HG02610 (cell line): ENCODE data around the gene RPS6KB1.
"Not testable (repeated sequence)": the region's sequence is repeated elsewhere in the genome, so short reads cannot be mapped to it uniquely, and the experiment has no call there.

ENCODE experiments used
- ATAC-seq: cut with Tn5 transposase; IDR thresholded peaks from one replicate; pipeline ENCODE4 v1.9.1; 2021; ENCODE audit warnings: mild to moderate bottlenecking, moderate library complexity; ENCODE audit not compliant: unreplicated experiment

Gene RPS6KB1

GRCh38 chr17:59892924-59893675 lies at the start of gene RPS6KB1, which contains the start of gene TUBD1:
RPS6KB1 (plus strand) TSS chr17:59893121; CDS start chr17:59893185, 64 bp downstream.
TUBD1 (minus strand) TSS chr17:59892943; CDS start chr17:59891002, 1,941 bp downstream.
- peak; percentile 88 for ATAC-seq

- no peak for ATAC-seq
Measured at GRCh38 chr17:59844884-59845594, 47.9 kb upstream of the RPS6KB1 start.

GRCh38 chr17:59845595-59846393 lies 47.1 kb upstream of the RPS6KB1 start:
- no peak for ATAC-seq

GRCh38 chr17:59846394-59847165 lies 46.3 kb upstream of the RPS6KB1 start:
- ATAC-seq: peak; percentile 58

GRCh38 chr17:59848385-59848668 lies 44.6 kb upstream of the RPS6KB1 start:
- ATAC-seq: no peak

- peak; percentile 78 for ATAC-seq
Measured at GRCh38 chr17:59848778-59849177, 44.1 kb upstream of the RPS6KB1 start.

GRCh38 chr17:59850311-59850710 lies 42.6 kb upstream of the RPS6KB1 start:
- ATAC-seq: not testable (repeated sequence)

- ATAC-seq: no peak
Measured at GRCh38 chr17:59851439-59852375, 41.2 kb upstream of the RPS6KB1 start.

GRCh38 chr17:59852847-59853167 lies 40.1 kb upstream of the RPS6KB1 start:
- ATAC-seq: not testable (repeated sequence)

- ATAC-seq: no peak
Measured at GRCh38 chr17:59853168-59853918, 39.6 kb upstream of the RPS6KB1 start.

- not testable (repeated sequence) for ATAC-seq
Measured at GRCh38 chr17:59853919-59854729, 38.8 kb upstream of the RPS6KB1 start.

GRCh38 chr17:59856859-59857794 lies 35.8 kb upstream of the RPS6KB1 start:
- no peak for ATAC-seq

- ATAC-seq: no peak
Measured at GRCh38 chr17:59858167-59858816, 34.6 kb upstream of the RPS6KB1 start.

GRCh38 chr17:59858932-59859331 lies 34.0 kb upstream of the RPS6KB1 start:
- no peak for ATAC-seq

- ATAC-seq: no peak
Measured at GRCh38 chr17:59859444-59860025, 33.4 kb upstream of the RPS6KB1 start.

GRCh38 chr17:59863616-59864015 lies 29.3 kb upstream of the RPS6KB1 start:
- no peak for ATAC-seq

- ATAC-seq: no peak
Measured at GRCh38 chr17:59869941-59870218, 23.0 kb upstream of the RPS6KB1 start.
